HepG2 (cell line): ENCODE data around the gene CAVIN3. TPM values are rescaled to one million over a fixed set of nuclear protein-coding genes. Genes with fewer than 3 reads are reported as not detected.

Source experiments
- CHD2 ChIP-seq: IDR thresholded peaks from 2 replicates; pipeline ENCODE4 v1.6.1; 2011; ENCODE audit warnings: low read depth, low read length, improper control_type of control experiment
- ETV6 ChIP-seq: sonication (generic); formaldehyde crosslinking; conservative IDR thresholded peaks from 2 replicates; pipeline ENCODE4 v1.4.0; 2020; ENCODE audit warnings: missing genetic modification reagents
- HOXA3 ChIP-seq: sonication (generic); formaldehyde crosslinking; IDR thresholded peaks from 2 replicates; pipeline ENCODE4 v1.5.0; 2020; ENCODE audit warnings: missing genetic modification reagents
- NFAT5 ChIP-seq: sonication (generic); formaldehyde crosslinking; IDR thresholded peaks from 2 replicates; pipeline ENCODE4 v1.4.0; 2020; ENCODE audit warnings: missing genetic modification reagents
- PCBP2 ChIP-seq: fragments of 200-400 bp; formaldehyde crosslinking; optimal IDR thresholded peaks from 2 replicates; pipeline ENCODE3; 2018; ENCODE audit warnings: low read length, low read depth; ENCODE audit not compliant: poor library complexity, severe bottlenecking
- SIX4 ChIP-seq: sonication (generic); formaldehyde crosslinking; IDR thresholded peaks from 2 replicates; pipeline ENCODE4 v1.4.0; 2020; ENCODE audit warnings: missing genetic modification reagents
- SSRP1 ChIP-seq: IDR thresholded peaks from 2 replicates; pipeline ENCODE4 v1.6.1; 2016; ENCODE audit warnings: control low read depth
- ZBTB7A ChIP-seq: sonication (generic); formaldehyde crosslinking; IDR thresholded peaks from 2 replicates; pipeline ENCODE4 v1.8.0; 2022; ENCODE audit warnings: mild to moderate bottlenecking, missing genetic modification reagents
- ZFP37 ChIP-seq: sonication (generic); formaldehyde crosslinking; IDR thresholded peaks from 2 replicates; pipeline ENCODE4 v1.4.0; 2020; ENCODE audit warnings: missing genetic modification reagents, borderline replicate concordance
- ZNF296 ChIP-seq: sonication (generic); formaldehyde crosslinking; conservative IDR thresholded peaks from 2 replicates; pipeline ENCODE4 v1.5.0; 2020; ENCODE audit warnings: mild to moderate bottlenecking, missing genetic modification reagents
- ZNF34 ChIP-seq: sonication (generic); formaldehyde crosslinking; IDR thresholded peaks from 2 replicates; pipeline ENCODE4 v1.4.0; 2020; ENCODE audit warnings: mild to moderate bottlenecking, missing genetic modification reagents, borderline replicate concordance
- ZNF44 ChIP-seq: sonication (generic); formaldehyde crosslinking; IDR thresholded peaks from 2 replicates; pipeline ENCODE4 v1.5.1; 2020; ENCODE audit warnings: mild to moderate bottlenecking, missing genetic modification reagents
- ZNF629 ChIP-seq: sonication (generic); formaldehyde crosslinking; conservative IDR thresholded peaks from 2 replicates; pipeline ENCODE4 v1.5.0; 2020; ENCODE audit warnings: missing genetic modification reagents
- ZNF652 ChIP-seq: IDR thresholded peaks from 2 replicates; pipeline ENCODE4 v1.6.1; 2016; ENCODE audit warnings: low read depth, borderline replicate concordance
- ZNF788 ChIP-seq: sonication (generic); formaldehyde crosslinking; IDR thresholded peaks from 2 replicates; pipeline ENCODE4 v1.5.0; 2020; ENCODE audit warnings: mild to moderate bottlenecking, missing genetic modification reagents, borderline replicate concordance
- ZNF839 ChIP-seq: sonication (generic); formaldehyde crosslinking; IDR thresholded peaks from 2 replicates; pipeline ENCODE4 v1.4.0; 2020; ENCODE audit warnings: missing genetic modification reagents, mild to moderate bottlenecking, borderline replicate concordance
- ZNF841 ChIP-seq: sonication (generic); formaldehyde crosslinking; IDR thresholded peaks from 2 replicates; pipeline ENCODE4 v1.8.1; 2023; ENCODE audit warnings: missing genetic modification reagents, borderline replicate concordance
- polyA plus RNA-seq, 8 experiments: library from polyadenylated mRNA; depleted of rRNA in 3 of 8; stranded (reverse) in 7 of 8; unstranded in 1 of 8; fragments of >200 nt; fragmentation: Illumina TruSeq in 4 of 8; extraction: Trizol in 4 of 8; gene quantifications; 2 replicates each; pipeline versions ENCODE4 v1.2.1 to v1.2.3, GENCODE V29; 2011 to 2016; ENCODE audit warnings: low read depth in 4 of 8, missing spikeins in 1 of 8, mixed read lengths in 1 of 8; ENCODE audit not compliant: insufficient read depth in 1 of 8
- total RNA-seq, 5 experiments: library from RNA; depleted of rRNA; stranded (reverse); fragments of >200 nt; fragmentation: Illumina TruSeq; extraction: Trizol; gene quantifications; 2 replicates each; pipeline ENCODE4 v1.2.3, GENCODE V29; 2016; ENCODE audit warnings: low read depth in 1 of 5
- TF ChIP-seq, protein P1 (sequence below): sonication (generic); formaldehyde crosslinking; IDR thresholded peaks from 2 replicates; pipeline ENCODE4 v1.4.0; 2020; ENCODE audit warnings: mild to moderate bottlenecking, missing genetic modification reagents
- TF ChIP-seq, protein P2 (sequence below): sonication (generic); formaldehyde crosslinking; IDR thresholded peaks from 2 replicates; pipeline ENCODE4 v1.5.1; 2020; ENCODE audit warnings: missing genetic modification reagents, mild to moderate bottlenecking, borderline replicate concordance
- TF ChIP-seq, protein P3 (sequence below): sonication (generic); formaldehyde crosslinking; IDR thresholded peaks from 2 replicates; pipeline ENCODE4 v1.4.0; 2020; ENCODE audit warnings: missing genetic modification reagents

CAVIN3 gene
- total and polyA plus RNA-seq, 2 of the 13 experiments (the other 11 are each of a cell fraction or from before 2014, with no cell fraction given): not detected

- TF ChIP-seq ZNF652 (CRISPR knock-in tag) (no peak), ZNF839 (CRISPR knock-in tag) (no peak), PCBP2 (no peak), ZNF629 (CRISPR knock-in tag) (no peak), ZFP37 (no peak), ETV6 (no peak), ZNF296 (CRISPR knock-in tag) (no peak), SSRP1 (CRISPR knock-in tag) (no peak), SIX4 (CRISPR knock-in tag) (no peak), CHD2 (no peak), ZBTB7A (no peak), ZNF34 (CRISPR knock-in tag) (no peak), ZNF44 (CRISPR knock-in tag) (no peak), NFAT5 (CRISPR knock-in tag) (no peak), ZNF788 (CRISPR knock-in tag) (peak; percentile 65; the same call in 1 of the 2 replicates), HOXA3 (CRISPR knock-in tag) (peak; percentile 28; the same call in 1 of the 2 replicates), ZNF841 (CRISPR knock-in tag) (no peak)
- TF ChIP-seq, protein P1, sequence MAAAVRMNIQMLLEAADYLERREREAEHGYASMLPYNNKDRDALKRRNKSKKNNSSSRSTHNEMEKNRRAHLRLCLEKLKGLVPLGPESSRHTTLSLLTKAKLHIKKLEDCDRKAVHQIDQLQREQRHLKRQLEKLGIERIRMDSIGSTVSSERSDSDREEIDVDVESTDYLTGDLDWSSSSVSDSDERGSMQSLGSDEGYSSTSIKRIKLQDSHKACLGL (CRISPR knock-in tag): no peak
- TF ChIP-seq, protein P2, sequence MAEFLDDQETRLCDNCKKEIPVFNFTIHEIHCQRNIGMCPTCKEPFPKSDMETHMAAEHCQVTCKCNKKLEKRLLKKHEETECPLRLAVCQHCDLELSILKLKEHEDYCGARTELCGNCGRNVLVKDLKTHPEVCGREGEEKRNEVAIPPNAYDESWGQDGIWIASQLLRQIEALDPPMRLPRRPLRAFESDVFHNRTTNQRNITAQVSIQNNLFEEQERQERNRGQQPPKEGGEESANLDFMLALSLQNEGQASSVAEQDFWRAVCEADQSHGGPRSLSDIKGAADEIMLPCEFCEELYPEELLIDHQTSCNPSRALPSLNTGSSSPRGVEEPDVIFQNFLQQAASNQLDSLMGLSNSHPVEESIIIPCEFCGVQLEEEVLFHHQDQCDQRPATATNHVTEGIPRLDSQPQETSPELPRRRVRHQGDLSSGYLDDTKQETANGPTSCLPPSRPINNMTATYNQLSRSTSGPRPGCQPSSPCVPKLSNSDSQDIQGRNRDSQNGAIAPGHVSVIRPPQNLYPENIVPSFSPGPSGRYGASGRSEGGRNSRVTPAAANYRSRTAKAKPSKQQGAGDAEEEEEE: peak; percentile 43; the same call in 1 of the 2 replicates
- TF ChIP-seq, protein P3, sequence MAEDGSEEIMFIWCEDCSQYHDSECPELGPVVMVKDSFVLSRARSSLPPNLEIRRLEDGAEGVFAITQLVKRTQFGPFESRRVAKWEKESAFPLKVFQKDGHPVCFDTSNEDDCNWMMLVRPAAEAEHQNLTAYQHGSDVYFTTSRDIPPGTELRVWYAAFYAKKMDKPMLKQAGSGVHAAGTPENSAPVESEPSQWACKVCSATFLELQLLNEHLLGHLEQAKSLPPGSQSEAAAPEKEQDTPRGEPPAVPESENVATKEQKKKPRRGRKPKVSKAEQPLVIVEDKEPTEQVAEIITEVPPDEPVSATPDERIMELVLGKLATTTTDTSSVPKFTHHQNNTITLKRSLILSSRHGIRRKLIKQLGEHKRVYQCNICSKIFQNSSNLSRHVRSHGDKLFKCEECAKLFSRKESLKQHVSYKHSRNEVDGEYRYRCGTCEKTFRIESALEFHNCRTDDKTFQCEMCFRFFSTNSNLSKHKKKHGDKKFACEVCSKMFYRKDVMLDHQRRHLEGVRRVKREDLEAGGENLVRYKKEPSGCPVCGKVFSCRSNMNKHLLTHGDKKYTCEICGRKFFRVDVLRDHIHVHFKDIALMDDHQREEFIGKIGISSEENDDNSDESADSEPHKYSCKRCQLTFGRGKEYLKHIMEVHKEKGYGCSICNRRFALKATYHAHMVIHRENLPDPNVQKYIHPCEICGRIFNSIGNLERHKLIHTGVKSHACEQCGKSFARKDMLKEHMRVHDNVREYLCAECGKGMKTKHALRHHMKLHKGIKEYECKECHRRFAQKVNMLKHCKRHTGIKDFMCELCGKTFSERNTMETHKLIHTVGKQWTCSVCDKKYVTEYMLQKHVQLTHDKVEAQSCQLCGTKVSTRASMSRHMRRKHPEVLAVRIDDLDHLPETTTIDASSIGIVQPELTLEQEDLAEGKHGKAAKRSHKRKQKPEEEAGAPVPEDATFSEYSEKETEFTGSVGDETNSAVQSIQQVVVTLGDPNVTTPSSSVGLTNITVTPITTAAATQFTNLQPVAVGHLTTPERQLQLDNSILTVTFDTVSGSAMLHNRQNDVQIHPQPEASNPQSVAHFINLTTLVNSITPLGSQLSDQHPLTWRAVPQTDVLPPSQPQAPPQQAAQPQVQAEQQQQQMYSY: no peak
Observed at GRCh38 chr11:6353367-6353987, 33.2 kb upstream of the CAVIN3 start (continued).
